ENCODE measurements around the gene HMGB1. TPM values are rescaled to one million over a fixed set of nuclear protein-coding genes. Genes with fewer than 3 reads are reported as not detected.

Gene HMGB1
- total and polyA plus RNA-seq, 2 donors (not counting 1 experiment from before 2014, with no cell fraction given): 79.2 to 529 TPM

- H3K4me1 Mint-ChIP-seq: no peaks in the 10 kb centered on the region
- no peak overlapping the region for H2AFZ ChIP-seq (ENCODE audit: insufficient read depth, low read depth, low read length, poor library complexity, severe bottlenecking)
- H3K4me2 ChIP-seq (replicated peaks; ENCODE audit: low read depth, low read length, poor library complexity, severe bottlenecking): no peak overlapping the region
- no peak overlapping the region for H3K9ac ChIP-seq (ENCODE audit: low read length)
- no peaks in the 10 kb centered on the region for H3K36me3 ChIP-seq (replicated peaks in 1 of 2; ENCODE audit: control extremely low read depth in 1 of 2, control insufficient read depth in 1 of 2, extremely low read depth in 1 of 2, insufficient read depth in 2 of 2, low read length in 1 of 2)
- no peak overlapping the region for H3K4me3 ChIP-seq (ENCODE audit: control extremely low read depth in 1 of 5, extremely low read depth in 1 of 5, insufficient read depth in 1 of 5, low read depth in 2 of 5, low read length in 4 of 5)
- no peak for TF ChIP-seq CTCF (IDR thresholded peaks at IDR 0.05)
- no peak for TF ChIP-seq EZH2 (IDR thresholded peaks at IDR 0.05; ENCODE audit: borderline replicate concordance, insufficient read depth, low read depth, low read length, poor library complexity, severe bottlenecking)
- no peaks in the 10 kb centered on the region for H3K27me3 ChIP-seq (replicated peaks in 1 of 4; ENCODE audit: control extremely low read depth in 1 of 4, control insufficient read depth in 3 of 4, insufficient read depth in 4 of 4, low read length in 3 of 4)
- ChIA-PET CTCF (no interaction called here), POLR2A (no interaction called here)
- DNase-seq: no peak
- no peak overlapping the region for H3K27ac ChIP-seq (ENCODE audit: low read length in 2 of 2)
- no peaks in the 10 kb centered on the region for H3K9me3 ChIP-seq (ENCODE audit: control extremely low read depth in 1 of 3, control insufficient read depth in 2 of 3, insufficient read depth in 1 of 3, low read length in 2 of 3)
- no peaks in the 10 kb centered on the region for H3K27me3 Mint-ChIP-seq
- H3K27ac Mint-ChIP-seq: no peak overlapping the region
- ATAC-seq (ENCODE audit: low read depth): no peak
- intact Hi-C loops (cut with micrococcal nuclease): no loop called here
- H3K4me1 ChIP-seq (ENCODE audit: control insufficient read depth in 2 of 2, insufficient read depth in 2 of 2, low read length in 2 of 2): no peaks in the 10 kb centered on the region
- no peak overlapping the region for H3K4me3 Mint-ChIP-seq
- no peaks in the 10 kb centered on the region for H3K9me3 Mint-ChIP-seq (ENCODE audit: insufficient read depth)
- H3K79me2 ChIP-seq (ENCODE audit: control insufficient read depth, insufficient read depth, low read length): no peaks in the 10 kb centered on the region
- H4K20me1 ChIP-seq (ENCODE audit: control insufficient read depth, insufficient read depth, low read length, poor library complexity, severe bottlenecking): no peaks in the 10 kb centered on the region
- WGBS (ENCODE audit: insufficient coverage): no CpG with 5 or more reads among the region's 4 CpGs
Observed at GRCh38 chr13:30493658-30494381, 28.1 kb upstream of the HMGB1 start.

GRCh38 chr13:30487075-30487470, 21.3 kb upstream of the HMGB1 start:
- H3K27ac Mint-ChIP-seq: no peak overlapping the region
- Histone ChIP-seq H4K20me1 (ENCODE audit: control insufficient read depth, insufficient read depth, low read length, poor library complexity, severe bottlenecking) (no peaks in the 10 kb centered on the region), H3K9me3 (ENCODE audit: control extremely low read depth in 1 of 3, control insufficient read depth in 2 of 3, insufficient read depth in 1 of 3, low read length in 2 of 3) (no peaks in the 10 kb centered on the region), H3K4me2 (replicated peaks; ENCODE audit: low read depth, low read length, poor library complexity, severe bottlenecking) (no peak overlapping the region), H2AFZ (ENCODE audit: insufficient read depth, low read depth, low read length, poor library complexity, severe bottlenecking) (no peak overlapping the region), H3K9ac (ENCODE audit: low read length) (no peak overlapping the region), H3K27me3 (replicated peaks in 1 of 4; ENCODE audit: control extremely low read depth in 1 of 4, control insufficient read depth in 3 of 4, insufficient read depth in 4 of 4, low read length in 3 of 4) (no peaks in the 10 kb centered on the region), H3K4me1 (ENCODE audit: control insufficient read depth in 2 of 2, insufficient read depth in 2 of 2, low read length in 2 of 2) (no peaks in the 10 kb centered on the region), H3K4me3 (ENCODE audit: control extremely low read depth in 1 of 5, extremely low read depth in 1 of 5, insufficient read depth in 1 of 5, low read depth in 2 of 5, low read length in 4 of 5) (no peak overlapping the region), H3K36me3 (replicated peaks in 1 of 2; ENCODE audit: control extremely low read depth in 1 of 2, control insufficient read depth in 1 of 2, extremely low read depth in 1 of 2, insufficient read depth in 2 of 2, low read length in 1 of 2) (no peaks in the 10 kb centered on the region), H3K27ac (ENCODE audit: low read length in 2 of 2) (no peak overlapping the region), H3K79me2 (ENCODE audit: control insufficient read depth, insufficient read depth, low read length) (no peaks in the 10 kb centered on the region)
- TF ChIP-seq EZH2 (IDR thresholded peaks at IDR 0.05; ENCODE audit: borderline replicate concordance, insufficient read depth, low read depth, low read length, poor library complexity, severe bottlenecking) (no peak), CTCF (IDR thresholded peaks at IDR 0.05) (no peak)
- ChIA-PET POLR2A (no interaction called here), CTCF (no interaction called here)
- H3K27me3 Mint-ChIP-seq: no peaks in the 10 kb centered on the region
- no peak overlapping the region for H3K4me3 Mint-ChIP-seq
- H3K9me3 Mint-ChIP-seq (ENCODE audit: insufficient read depth): no peaks in the 10 kb centered on the region
- no peaks in the 10 kb centered on the region for H3K4me1 Mint-ChIP-seq
- ATAC-seq (ENCODE audit: low read depth) (no peak), DNase-seq (no peak)
- intact Hi-C loops (cut with micrococcal nuclease): no loop called here
- WGBS (ENCODE audit: insufficient coverage): 100% methylated on average over 1 of the region's 3 CpGs
